Inflammatory macrophage treated with lipopolysaccharide for 1 hour (primary cell): ENCODE data around the gene FNDC11.
"Not testable (repeated sequence)": the region's sequence is repeated elsewhere in the genome, so short reads cannot be mapped to it uniquely, and the experiment has no call there.

Source experiments
- DNase-seq, 2 donors: peaks; one replicate each; pipeline ENCODE4 v3.0.0-alpha.2; 2020 to 2022

FNDC11 gene, protein sequence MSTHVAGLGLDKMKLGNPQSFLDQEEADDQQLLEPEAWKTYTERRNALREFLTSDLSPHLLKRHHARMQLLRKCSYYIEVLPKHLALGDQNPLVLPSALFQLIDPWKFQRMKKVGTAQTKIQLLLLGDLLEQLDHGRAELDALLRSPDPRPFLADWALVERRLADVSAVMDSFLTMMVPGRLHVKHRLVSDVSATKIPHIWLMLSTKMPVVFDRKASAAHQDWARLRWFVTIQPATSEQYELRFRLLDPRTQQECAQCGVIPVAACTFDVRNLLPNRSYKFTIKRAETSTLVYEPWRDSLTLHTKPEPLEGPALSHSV

GRCh38 chr20:63553933-63554290, at the start of gene FNDC11:
FNDC11 (plus strand) TSS chr20:63554159; CDS start chr20:63555664, 1,505 bp downstream.
- DNase-seq = peak; percentile 38 to 46

DNA sequence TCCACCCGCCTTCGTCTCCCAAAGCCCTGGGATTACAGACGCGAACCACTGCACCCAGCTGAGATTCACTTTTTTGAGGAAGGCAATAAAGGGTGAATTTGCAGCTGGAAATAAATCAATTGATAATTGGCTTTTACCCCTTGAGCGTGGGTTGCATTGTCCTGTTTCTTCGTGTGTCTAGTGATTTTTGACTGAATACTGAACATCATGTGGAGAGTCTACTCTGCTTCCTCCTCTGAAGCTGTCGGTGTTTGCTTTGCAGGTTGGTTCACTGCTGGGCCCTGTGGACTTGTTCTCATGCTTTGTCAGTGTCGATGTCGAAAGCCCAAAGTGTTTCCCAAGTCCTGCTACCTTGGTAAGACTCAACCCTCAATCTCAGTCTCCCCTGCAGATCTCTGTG, 49.3 kb upstream of the FNDC11 start:
- no peak for DNase-seq

GRCh38 chr20:63505281-63505680, 48.7 kb upstream of the FNDC11 start:
- no peak for DNase-seq

DNA sequence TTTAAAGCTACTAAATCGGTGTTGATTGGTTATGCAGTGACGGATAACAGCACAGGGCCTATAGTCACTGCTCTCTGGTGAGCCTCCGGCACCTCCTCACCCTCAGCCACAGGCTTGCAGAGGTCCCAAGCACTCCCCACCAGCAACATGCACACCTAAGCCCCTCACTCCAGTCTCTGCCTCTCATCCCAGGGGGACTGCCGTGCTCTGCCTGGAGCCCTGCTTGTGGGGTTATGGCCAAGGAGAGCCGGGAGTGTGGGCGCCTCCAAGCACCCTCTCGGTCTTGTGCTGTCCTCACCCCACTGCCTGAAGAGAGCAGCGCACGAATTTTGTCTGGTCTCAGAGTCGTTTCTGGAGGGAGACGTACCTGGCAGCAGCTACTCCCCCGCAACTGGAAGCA, 48.2 kb upstream of the FNDC11 start:
- no peak for DNase-seq

DNA sequence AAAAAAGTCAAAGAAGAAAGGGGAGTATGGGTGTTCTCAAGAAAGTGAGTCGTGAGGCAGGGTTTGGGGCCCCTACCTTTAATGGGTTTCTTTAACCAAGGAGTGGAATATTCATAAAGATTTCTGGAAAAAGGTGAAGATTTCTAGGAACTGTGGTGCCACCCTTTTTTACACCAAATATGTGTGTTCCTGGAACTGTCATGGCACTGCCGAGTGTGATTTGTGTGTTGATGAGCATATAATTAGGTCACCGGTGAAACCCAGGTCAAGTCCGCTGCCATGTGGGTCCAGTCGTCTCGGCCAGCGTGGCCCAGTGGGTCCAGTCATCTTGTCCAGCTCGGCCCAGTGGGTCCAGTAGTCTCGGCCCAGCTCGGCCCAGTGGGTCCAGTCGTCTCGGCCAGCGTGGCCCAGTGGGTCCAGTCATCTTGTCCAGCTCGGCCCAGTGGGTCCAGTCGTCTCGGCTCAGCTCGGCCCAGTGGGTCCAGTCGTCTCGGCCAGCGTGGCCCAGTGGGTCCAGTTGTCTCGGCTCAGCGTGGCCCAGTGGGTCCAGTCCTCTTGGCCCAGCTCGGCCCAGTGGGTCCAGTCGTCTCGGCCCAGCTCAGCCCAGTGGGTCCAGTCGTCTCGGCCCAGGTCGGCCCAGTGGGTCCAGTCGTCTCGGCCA, 46.7 kb upstream of the FNDC11 start:
- no peak for DNase-seq

DNA sequence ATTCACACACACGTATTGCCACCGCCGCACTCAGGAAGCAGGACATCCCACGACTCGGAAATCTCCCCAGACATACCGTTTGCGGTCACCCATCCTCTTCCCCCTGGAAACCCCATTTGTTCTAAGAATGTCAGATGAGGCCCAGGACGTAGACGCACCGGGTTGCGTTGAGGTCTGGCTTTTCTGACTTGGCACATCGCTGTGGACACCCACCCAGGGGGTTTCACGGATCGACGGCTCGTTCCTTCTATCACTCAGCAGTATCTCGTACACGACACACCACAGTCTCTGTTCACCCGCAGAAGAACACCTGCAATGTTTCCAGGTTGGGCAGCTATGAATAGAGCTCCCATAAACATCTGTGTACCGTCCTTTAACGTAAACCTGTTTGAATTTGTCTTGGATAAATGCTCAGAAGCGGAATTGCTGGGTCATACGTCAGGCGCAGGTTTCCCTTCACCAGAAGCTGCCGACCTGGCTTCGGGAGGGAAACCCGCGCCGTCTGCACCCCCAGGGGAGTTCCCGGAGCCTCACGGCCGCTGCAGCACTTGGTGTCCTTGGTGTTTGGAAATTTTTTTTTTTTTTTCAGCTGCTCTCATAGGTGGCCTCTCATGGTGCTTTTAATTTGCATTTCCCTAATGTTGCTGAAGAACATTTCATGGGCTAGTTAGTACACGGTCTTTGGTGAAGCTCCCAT, 45.7 kb upstream of the FNDC11 start:
- no peak for DNase-seq

- no peak for DNase-seq
Measured at GRCh38 chr20:63509088-63509564, 44.8 kb upstream of the FNDC11 start.

DNA sequence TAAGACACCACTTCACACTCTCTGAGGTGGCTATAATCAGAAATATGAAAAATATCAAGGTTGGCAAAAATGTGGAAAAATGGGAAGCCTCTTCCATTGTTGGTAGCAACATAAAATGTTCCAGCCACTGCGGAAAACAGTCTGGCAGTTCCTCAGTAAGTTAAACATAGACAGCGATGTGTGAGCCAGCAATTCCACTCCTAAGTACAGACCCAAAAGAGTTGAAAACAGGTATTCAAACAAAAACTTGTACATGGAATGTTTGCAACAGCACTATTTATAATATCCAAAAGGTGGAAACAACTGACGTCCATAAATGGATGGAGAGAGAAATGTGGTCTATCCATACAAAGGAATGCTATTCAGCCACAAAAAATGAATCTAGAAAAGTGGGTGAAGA, 40.8 kb upstream of the FNDC11 start:
- DNase-seq = no peak

GRCh38 chr20:63514520-63514919, 39.4 kb upstream of the FNDC11 start:
- DNase-seq = not testable (repeated sequence)

- no peak for DNase-seq
Measured at GRCh38 chr20:63517376-63518309, 36.3 kb upstream of the FNDC11 start.

- DNase-seq = no peak
Measured at GRCh38 chr20:63518351-63518861, 35.6 kb upstream of the FNDC11 start.

GRCh38 chr20:63518946-63519667, 34.9 kb upstream of the FNDC11 start:
- no peak for DNase-seq

GRCh38 chr20:63519668-63520503, 34.1 kb upstream of the FNDC11 start:
- DNase-seq = peak; percentile 21 to 38

GRCh38 chr20:63520504-63520933, 33.4 kb upstream of the FNDC11 start, which contains the start of gene PPDPF:
PPDPF (plus strand) TSS chr20:63520765; CDS start chr20:63521309, 544 bp downstream.
- peak; percentile 65 to 85 for DNase-seq

- peak; percentile 58 to 60 for DNase-seq
Measured at GRCh38 chr20:63520934-63521601, 32.9 kb upstream of the FNDC11 start.

DNA sequence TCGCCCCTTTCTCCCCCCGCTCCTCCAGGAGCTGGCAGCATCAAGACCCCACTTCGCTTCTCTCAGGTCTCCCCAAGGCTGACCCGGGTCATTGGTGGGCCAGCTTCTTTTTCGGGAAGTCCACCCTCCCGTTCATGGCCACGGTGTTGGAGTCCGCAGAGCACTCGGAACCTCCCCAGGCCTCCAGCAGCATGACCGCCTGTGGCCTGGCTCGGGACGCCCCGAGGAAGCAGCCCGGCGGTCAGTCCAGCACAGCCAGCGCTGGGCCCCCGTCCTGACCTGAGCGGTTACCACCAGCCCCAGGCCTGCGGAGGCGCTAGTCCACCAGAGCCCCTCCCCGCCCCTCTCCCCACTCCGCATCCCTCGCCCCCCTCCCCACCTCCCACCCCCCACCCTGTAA, 32.4 kb upstream of the FNDC11 start:
- no peak for DNase-seq

- DNase-seq = no peak
Measured at GRCh38 chr20:63522091-63522868, 31.7 kb upstream of the FNDC11 start.

GRCh38 chr20:63522981-63523611, 30.9 kb upstream of the FNDC11 start:
- no peak for DNase-seq

GRCh38 chr20:63525185-63525584, 28.8 kb upstream of the FNDC11 start:
- DNase-seq = no peak
